GM21367 (cell line): ENCODE results near the gene APOC4.
"Not testable (repeated sequence)": the region's sequence is repeated elsewhere in the genome, so short reads cannot be mapped to it uniquely, and the experiment has no call there.

Experiments
- ATAC-seq: cut with Tn5 transposase; IDR thresholded peaks from one replicate; pipeline ENCODE4 v1.9.1; 2021; ENCODE audit not compliant: unreplicated experiment

Gene APOC4

GRCh38 chr19:44957526-44957925 is 15.5 kb downstream of the APOC4 start:
- ATAC-seq = no peak

GRCh38 chr19:44958090-44958489 is 16.1 kb downstream of the APOC4 start:
- ATAC-seq = no peak

GRCh38 chr19:44959691-44960090 is 17.7 kb downstream of the APOC4 start:
- ATAC-seq = no peak

- no peak for ATAC-seq
Observed at GRCh38 chr19:44960906-44961728, 19.1 kb downstream of the APOC4 start.

- no peak for ATAC-seq
Observed at GRCh38 chr19:44961821-44962220, 19.8 kb downstream of the APOC4 start.

GRCh38 chr19:44968118-44968517 is 26.1 kb downstream of the APOC4 start:
- ATAC-seq = no peak

GRCh38 chr19:44968670-44969069 is 26.6 kb downstream of the APOC4 start:
- ATAC-seq = no peak

GRCh38 chr19:44969437-44969836 is 27.4 kb downstream of the APOC4 start:
- no peak for ATAC-seq

- ATAC-seq = not testable (repeated sequence)
Observed at GRCh38 chr19:44971451-44971850, 29.4 kb downstream of the APOC4 start.

GRCh38 chr19:44972802-44973201 is 30.8 kb downstream of the APOC4 start:
- ATAC-seq = no peak

- no peak for ATAC-seq
Observed at GRCh38 chr19:44973982-44974735, 32.1 kb downstream of the APOC4 start.

- ATAC-seq = no peak
Observed at GRCh38 chr19:44974857-44975256, 32.8 kb downstream of the APOC4 start.

- ATAC-seq = no peak
Observed at GRCh38 chr19:44975444-44975843, 33.4 kb downstream of the APOC4 start.

- no peak for ATAC-seq
Observed at GRCh38 chr19:44984005-44984404, 42.0 kb downstream of the APOC4 start.

- ATAC-seq = no peak
Observed at GRCh38 chr19:44985445-44985844, 43.4 kb downstream of the APOC4 start.

GRCh38 chr19:44986389-44986788 is 44.4 kb downstream of the APOC4 start:
- ATAC-seq = no peak

GRCh38 chr19:44987148-44987675 is 45.2 kb downstream of the APOC4 start:
- ATAC-seq = no peak

GRCh38 chr19:44988273-44988672 is 46.2 kb downstream of the APOC4 start:
- no peak for ATAC-seq

- no peak for ATAC-seq
Observed at GRCh38 chr19:44988896-44989556, 47.0 kb downstream of the APOC4 start.

- ATAC-seq = no peak
Observed at GRCh38 chr19:44990459-44990858, 48.4 kb downstream of the APOC4 start.

- ATAC-seq = no peak
Observed at GRCh38 chr19:44990966-44991365, 48.9 kb downstream of the APOC4 start.
